Lower leg skin (tissue), 3 donors: ENCODE measurements around the gene TNFRSF6B.

Experiments used
- POLR2A ChIP-seq, 2 donors: fragments of 450-650 bp; IDR thresholded peaks; one replicate each; pipeline ENCODE4 v1.6.1; 2016 to 2017; ENCODE audit warnings: antibody characterized with exemption in 2 of 2, mild to moderate bottlenecking in 1 of 2, moderate library complexity in 1 of 2
- TF ChIP-seq, protein P1 (sequence below), 3 donors: fragments of 450-650 bp; IDR thresholded peaks; one replicate each; pipeline ENCODE4 v1.5.1; 2016; ENCODE audit warnings: antibody characterized with exemption in 3 of 3, mild to moderate bottlenecking in 3 of 3, moderate library complexity in 2 of 3

DNA sequence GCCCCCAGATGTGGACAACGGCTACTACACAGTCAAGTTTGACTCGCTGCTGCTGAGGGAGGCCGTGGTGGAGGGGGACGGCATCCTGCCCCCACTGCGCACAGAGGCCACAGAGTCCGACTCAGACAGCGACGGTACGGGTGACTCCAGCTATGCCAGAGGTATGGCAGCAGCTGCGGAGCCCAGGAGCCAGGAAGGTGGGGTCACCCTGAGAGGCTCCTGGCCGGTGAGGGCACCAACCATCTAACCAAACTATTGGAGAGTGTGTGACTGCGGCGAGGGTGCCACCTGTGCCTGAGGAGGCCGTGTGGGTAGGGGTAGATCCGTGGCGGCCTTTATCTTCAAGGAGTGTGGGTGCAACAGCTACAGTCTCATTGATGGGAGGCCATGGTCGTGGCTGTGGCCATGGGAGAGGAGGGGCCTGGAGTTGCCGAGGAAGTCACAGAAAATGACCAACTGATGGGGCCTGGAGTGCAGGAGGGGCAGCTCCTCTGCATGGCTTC is 37.2 kb downstream of the TNFRSF6B start:
- TF ChIP-seq, protein P1, sequence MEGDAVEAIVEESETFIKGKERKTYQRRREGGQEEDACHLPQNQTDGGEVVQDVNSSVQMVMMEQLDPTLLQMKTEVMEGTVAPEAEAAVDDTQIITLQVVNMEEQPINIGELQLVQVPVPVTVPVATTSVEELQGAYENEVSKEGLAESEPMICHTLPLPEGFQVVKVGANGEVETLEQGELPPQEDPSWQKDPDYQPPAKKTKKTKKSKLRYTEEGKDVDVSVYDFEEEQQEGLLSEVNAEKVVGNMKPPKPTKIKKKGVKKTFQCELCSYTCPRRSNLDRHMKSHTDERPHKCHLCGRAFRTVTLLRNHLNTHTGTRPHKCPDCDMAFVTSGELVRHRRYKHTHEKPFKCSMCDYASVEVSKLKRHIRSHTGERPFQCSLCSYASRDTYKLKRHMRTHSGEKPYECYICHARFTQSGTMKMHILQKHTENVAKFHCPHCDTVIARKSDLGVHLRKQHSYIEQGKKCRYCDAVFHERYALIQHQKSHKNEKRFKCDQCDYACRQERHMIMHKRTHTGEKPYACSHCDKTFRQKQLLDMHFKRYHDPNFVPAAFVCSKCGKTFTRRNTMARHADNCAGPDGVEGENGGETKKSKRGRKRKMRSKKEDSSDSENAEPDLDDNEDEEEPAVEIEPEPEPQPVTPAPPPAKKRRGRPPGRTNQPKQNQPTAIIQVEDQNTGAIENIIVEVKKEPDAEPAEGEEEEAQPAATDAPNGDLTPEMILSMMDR (IDR thresholded peaks at IDR 0.05) = no peak
- TF ChIP-seq POLR2A (IDR thresholded peaks at IDR 0.05) = no peak
